ENCODE results near the gene GMDS. TPM values are rescaled to one million over a fixed set of nuclear protein-coding genes. Genes with fewer than 3 reads are reported as not detected.
A peak's percentile ranks its signal among the peaks of the same experiment; 100 is the strongest.

GMDS gene
- total and polyA plus RNA-seq, 2 donors, result 19.9 to 28.4 TPM

- no peaks in the 10 kb centered on the region for H3K27me3 ChIP-seq (ENCODE audit: control insufficient read depth in 2 of 2, insufficient read depth in 1 of 2, low read length in 1 of 2)
- H3K4me3 ChIP-seq (ENCODE audit: low read length in 2 of 2), result no peak overlapping the region
- no peaks in the 10 kb centered on the region for H3K9me3 ChIP-seq (ENCODE audit: control insufficient read depth in 2 of 2, insufficient read depth in 1 of 2, low read length in 1 of 2)
- 96% methylated on average over 3 of the region's 3 CpGs for WGBS
- no peaks in the 10 kb centered on the region for H3K36me3 ChIP-seq (ENCODE audit: control insufficient read depth in 2 of 2, insufficient read depth in 2 of 2, low read length in 1 of 2)
- no peak for DNase-seq (ENCODE audit: low read depth in 6 of 9, low spot score in 9 of 9)
- no peaks in the 10 kb centered on the region for H3K4me1 ChIP-seq (ENCODE audit: control insufficient read depth in 2 of 2, insufficient read depth in 2 of 2, low read length in 2 of 2)
- H3K27ac ChIP-seq (ENCODE audit: low read depth in 1 of 2, low read length in 1 of 2), result no peak overlapping the region
Observed at GRCh38 chr6:1988843-1989242, 256.6 kb downstream of the GMDS start.

- 94% methylated on average over 2 of the region's 2 CpGs for WGBS
- no peaks in the 10 kb centered on the region for H3K9me3 ChIP-seq (ENCODE audit: control insufficient read depth in 2 of 2, insufficient read depth in 1 of 2, low read length in 1 of 2)
- H3K27ac ChIP-seq (ENCODE audit: low read depth in 1 of 2, low read length in 1 of 2), result no peak overlapping the region
- H3K4me3 ChIP-seq (ENCODE audit: low read length in 2 of 2), result no peak overlapping the region
- DNase-seq (ENCODE audit: low read depth in 6 of 9, low spot score in 9 of 9), result no peak
- H3K27me3 ChIP-seq (ENCODE audit: control insufficient read depth in 2 of 2, insufficient read depth in 1 of 2, low read length in 1 of 2), result no peaks in the 10 kb centered on the region
- no peaks in the 10 kb centered on the region for H3K4me1 ChIP-seq (ENCODE audit: control insufficient read depth in 2 of 2, insufficient read depth in 2 of 2, low read length in 2 of 2)
- no peaks in the 10 kb centered on the region for H3K36me3 ChIP-seq (ENCODE audit: control insufficient read depth in 2 of 2, insufficient read depth in 2 of 2, low read length in 1 of 2)
Observed at GRCh38 chr6:1987640-1988039, 257.8 kb downstream of the GMDS start.

GRCh38 chr6:1986454-1987243 is 258.8 kb downstream of the GMDS start:
- Histone ChIP-seq H3K27me3 (ENCODE audit: control insufficient read depth in 2 of 2, insufficient read depth in 1 of 2, low read length in 1 of 2) (no peaks in the 10 kb centered on the region), H3K9me3 (ENCODE audit: control insufficient read depth in 2 of 2, insufficient read depth in 1 of 2, low read length in 1 of 2) (peaks cover 0 to 3% of the 10 kb centered on the region in 2 donors), H3K36me3 (ENCODE audit: control insufficient read depth in 2 of 2, insufficient read depth in 2 of 2, low read length in 1 of 2) (no peaks in the 10 kb centered on the region), H3K4me3 (ENCODE audit: low read length in 2 of 2) (no peak overlapping the region), H3K27ac (ENCODE audit: low read depth in 1 of 2, low read length in 1 of 2) (no peak overlapping the region), H3K4me1 (ENCODE audit: control insufficient read depth in 2 of 2, insufficient read depth in 2 of 2, low read length in 2 of 2) (no peaks in the 10 kb centered on the region)
- peak in 2 of 9 donors; percentile 5 to 27 for DNase-seq (ENCODE audit: low read depth in 6 of 9, low spot score in 9 of 9)
- WGBS, result 60% methylated on average over 1 of the region's 1 CpG

GRCh38 chr6:1984346-1984994 is 260.9 kb downstream of the GMDS start:
- DNase-seq (ENCODE audit: low read depth in 6 of 9, low spot score in 9 of 9), result no peak
- over 99% methylated on average over 3 of the region's 3 CpGs for WGBS
- H3K4me3 ChIP-seq (ENCODE audit: low read length in 2 of 2), result no peak overlapping the region
- no peak overlapping the region for H3K27ac ChIP-seq (ENCODE audit: low read depth in 1 of 2, low read length in 1 of 2)
- no peaks in the 10 kb centered on the region for H3K27me3 ChIP-seq (ENCODE audit: control insufficient read depth in 2 of 2, insufficient read depth in 1 of 2, low read length in 1 of 2)
- peaks cover 0 to 3% of the 10 kb centered on the region in 2 donors for H3K9me3 ChIP-seq (ENCODE audit: control insufficient read depth in 2 of 2, insufficient read depth in 1 of 2, low read length in 1 of 2)
- no peaks in the 10 kb centered on the region for H3K4me1 ChIP-seq (ENCODE audit: control insufficient read depth in 2 of 2, insufficient read depth in 2 of 2, low read length in 2 of 2)
- no peaks in the 10 kb centered on the region for H3K36me3 ChIP-seq (ENCODE audit: control insufficient read depth in 2 of 2, insufficient read depth in 2 of 2, low read length in 1 of 2)

GRCh38 chr6:1983850-1984249 is 261.6 kb downstream of the GMDS start:
- DNase-seq (ENCODE audit: low read depth in 6 of 9, low spot score in 9 of 9), result no peak
- H3K27me3 ChIP-seq (ENCODE audit: control insufficient read depth in 2 of 2, insufficient read depth in 1 of 2, low read length in 1 of 2), result no peaks in the 10 kb centered on the region
- H3K27ac ChIP-seq (ENCODE audit: low read depth in 1 of 2, low read length in 1 of 2), result no peak overlapping the region
- peaks cover 0 to 3% of the 10 kb centered on the region in 2 donors for H3K9me3 ChIP-seq (ENCODE audit: control insufficient read depth in 2 of 2, insufficient read depth in 1 of 2, low read length in 1 of 2)
- H3K4me1 ChIP-seq (ENCODE audit: control insufficient read depth in 2 of 2, insufficient read depth in 2 of 2, low read length in 2 of 2), result no peaks in the 10 kb centered on the region
- 100% methylated on average over 1 of the region's 1 CpG for WGBS
- no peaks in the 10 kb centered on the region for H3K36me3 ChIP-seq (ENCODE audit: control insufficient read depth in 2 of 2, insufficient read depth in 2 of 2, low read length in 1 of 2)
- no peak overlapping the region for H3K4me3 ChIP-seq (ENCODE audit: low read length in 2 of 2)

GRCh38 chr6:1972962-1973361 is 272.4 kb downstream of the GMDS start:
- Histone ChIP-seq H3K4me1 (ENCODE audit: control insufficient read depth in 2 of 2, insufficient read depth in 2 of 2, low read length in 2 of 2) (peaks cover 6 to 12% of the 10 kb centered on the region in 2 donors), H3K4me3 (ENCODE audit: low read length in 2 of 2) (no peak overlapping the region), H3K36me3 (ENCODE audit: control insufficient read depth in 2 of 2, insufficient read depth in 2 of 2, low read length in 1 of 2) (no peaks in the 10 kb centered on the region), H3K27me3 (ENCODE audit: control insufficient read depth in 2 of 2, insufficient read depth in 1 of 2, low read length in 1 of 2) (no peaks in the 10 kb centered on the region), H3K27ac (ENCODE audit: low read depth in 1 of 2, low read length in 1 of 2) (no peak overlapping the region), H3K9me3 (ENCODE audit: control insufficient read depth in 2 of 2, insufficient read depth in 1 of 2, low read length in 1 of 2) (no peaks in the 10 kb centered on the region)
- DNase-seq (ENCODE audit: low read depth in 6 of 9, low spot score in 9 of 9), result no peak
- WGBS, result 95% methylated on average over 3 of the region's 3 CpGs

GRCh38 chr6:1971612-1972011 is 273.8 kb downstream of the GMDS start:
- Histone ChIP-seq H3K9me3 (ENCODE audit: control insufficient read depth in 2 of 2, insufficient read depth in 1 of 2, low read length in 1 of 2) (no peaks in the 10 kb centered on the region), H3K27ac (ENCODE audit: low read depth in 1 of 2, low read length in 1 of 2) (no peak overlapping the region), H3K36me3 (ENCODE audit: control insufficient read depth in 2 of 2, insufficient read depth in 2 of 2, low read length in 1 of 2) (no peaks in the 10 kb centered on the region), H3K27me3 (ENCODE audit: control insufficient read depth in 2 of 2, insufficient read depth in 1 of 2, low read length in 1 of 2) (no peaks in the 10 kb centered on the region), H3K4me3 (ENCODE audit: low read length in 2 of 2) (no peak overlapping the region), H3K4me1 (ENCODE audit: control insufficient read depth in 2 of 2, insufficient read depth in 2 of 2, low read length in 2 of 2) (peaks cover 6 to 12% of the 10 kb centered on the region in 2 donors)
- no peak for DNase-seq (ENCODE audit: low read depth in 6 of 9, low spot score in 9 of 9)
- WGBS, result 90% methylated on average over 5 of the region's 5 CpGs

GRCh38 chr6:1970151-1970561 is 275.2 kb downstream of the GMDS start:
- H3K4me3 ChIP-seq (ENCODE audit: low read length in 2 of 2), result no peak overlapping the region
- 56% methylated on average over 8 of the region's 8 CpGs for WGBS
- H3K9me3 ChIP-seq (ENCODE audit: control insufficient read depth in 2 of 2, insufficient read depth in 1 of 2, low read length in 1 of 2), result no peaks in the 10 kb centered on the region
- H3K27me3 ChIP-seq (ENCODE audit: control insufficient read depth in 2 of 2, insufficient read depth in 1 of 2, low read length in 1 of 2), result no peaks in the 10 kb centered on the region
- H3K4me1 ChIP-seq (ENCODE audit: control insufficient read depth in 2 of 2, insufficient read depth in 2 of 2, low read length in 2 of 2), result peaks cover 6 to 12% of the 10 kb centered on the region in 2 donors
- H3K36me3 ChIP-seq (ENCODE audit: control insufficient read depth in 2 of 2, insufficient read depth in 2 of 2, low read length in 1 of 2), result no peaks in the 10 kb centered on the region
- DNase-seq (ENCODE audit: low read depth in 6 of 9, low spot score in 9 of 9), result peak in 3 of 9 donors; percentile 6 to 42 (median 13)
- H3K27ac ChIP-seq (ENCODE audit: low read depth in 1 of 2, low read length in 1 of 2), result no peak overlapping the region

- H3K27me3 ChIP-seq (ENCODE audit: control insufficient read depth in 2 of 2, insufficient read depth in 1 of 2, low read length in 1 of 2), result no peaks in the 10 kb centered on the region
- peaks cover 6 to 12% of the 10 kb centered on the region in 2 donors for H3K4me1 ChIP-seq (ENCODE audit: control insufficient read depth in 2 of 2, insufficient read depth in 2 of 2, low read length in 2 of 2)
- DNase-seq (ENCODE audit: low read depth in 6 of 9, low spot score in 9 of 9), result no peak
- H3K36me3 ChIP-seq (ENCODE audit: control insufficient read depth in 2 of 2, insufficient read depth in 2 of 2, low read length in 1 of 2), result no peaks in the 10 kb centered on the region
- H3K27ac ChIP-seq (ENCODE audit: low read depth in 1 of 2, low read length in 1 of 2), result no peak overlapping the region
- 98% methylated on average over 5 of the region's 5 CpGs for WGBS
- no peak overlapping the region for H3K4me3 ChIP-seq (ENCODE audit: low read length in 2 of 2)
- H3K9me3 ChIP-seq (ENCODE audit: control insufficient read depth in 2 of 2, insufficient read depth in 1 of 2, low read length in 1 of 2), result no peaks in the 10 kb centered on the region
Observed at GRCh38 chr6:1966713-1967112, 278.7 kb downstream of the GMDS start.
